DMS 273 (cell line): ENCODE results near the gene MGLL.

ENCODE experiments used
- DNase-seq: peaks from one replicate; lab custom pipeline; 2025; ENCODE audit not compliant: unreplicated experiment; lab: John Stamatoyannopoulos, UW

MGLL gene

DNA sequence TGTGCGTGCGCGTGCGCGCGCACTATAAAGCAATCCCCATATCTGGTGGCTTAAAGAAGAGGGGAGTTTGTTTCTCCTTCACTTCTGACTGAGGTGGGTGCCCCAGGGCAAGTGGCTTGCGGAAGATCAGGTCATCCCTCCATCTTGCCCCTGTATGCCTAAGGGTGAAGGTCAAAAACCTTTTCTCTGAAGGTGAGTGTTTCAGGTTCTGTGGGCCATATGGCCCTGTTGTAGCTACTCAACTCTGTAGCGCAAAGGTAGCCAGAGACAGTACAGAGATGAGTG, 144.1 kb downstream of the MGLL start:
- DNase-seq: no peak

DNA sequence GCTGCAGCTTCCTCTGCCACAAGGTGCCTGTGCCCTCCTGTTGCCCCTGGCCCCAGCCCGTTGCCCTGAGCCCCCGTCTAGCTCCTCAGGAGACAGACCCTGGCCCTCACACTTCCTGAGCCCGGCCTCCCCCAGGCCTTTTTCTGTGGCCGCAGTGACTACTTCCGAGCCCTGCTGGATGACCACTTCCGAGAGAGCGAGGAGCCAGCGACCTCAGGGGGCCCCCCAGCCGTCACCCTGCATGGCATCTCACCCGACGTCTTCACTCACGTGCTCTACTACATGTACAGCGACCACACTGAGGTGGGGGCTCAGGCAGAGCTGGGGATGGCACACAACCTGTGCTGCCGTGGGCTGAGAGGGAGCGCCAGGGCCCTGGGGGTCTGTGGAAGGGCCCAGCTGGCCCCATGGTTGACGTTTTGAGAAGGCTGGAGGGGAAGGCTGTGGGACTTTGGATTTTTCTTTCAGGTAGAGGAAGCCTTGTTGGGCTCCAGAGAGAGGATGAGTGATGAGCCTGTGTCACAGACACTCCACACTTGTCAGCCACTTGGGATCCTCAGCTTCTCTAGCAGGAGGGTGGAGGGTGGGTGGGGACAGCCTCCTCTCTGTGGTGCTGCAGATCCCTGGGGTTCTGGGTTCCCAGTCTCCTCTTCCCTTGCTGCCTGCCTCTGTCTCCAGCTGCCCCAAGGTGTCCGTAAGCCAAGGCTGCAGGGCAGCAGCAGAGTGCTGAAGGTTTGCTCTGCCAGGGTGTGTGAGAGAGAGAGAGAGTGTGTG, 144.6 kb downstream of the MGLL start:
- DNase-seq: no peak

- no peak for DNase-seq
Measured at GRCh38 chr3:127676921-127677351, 145.4 kb downstream of the MGLL start.

GRCh38 chr3:127676456-127676855, 145.9 kb downstream of the MGLL start:
- DNase-seq: peak; percentile 50

DNA sequence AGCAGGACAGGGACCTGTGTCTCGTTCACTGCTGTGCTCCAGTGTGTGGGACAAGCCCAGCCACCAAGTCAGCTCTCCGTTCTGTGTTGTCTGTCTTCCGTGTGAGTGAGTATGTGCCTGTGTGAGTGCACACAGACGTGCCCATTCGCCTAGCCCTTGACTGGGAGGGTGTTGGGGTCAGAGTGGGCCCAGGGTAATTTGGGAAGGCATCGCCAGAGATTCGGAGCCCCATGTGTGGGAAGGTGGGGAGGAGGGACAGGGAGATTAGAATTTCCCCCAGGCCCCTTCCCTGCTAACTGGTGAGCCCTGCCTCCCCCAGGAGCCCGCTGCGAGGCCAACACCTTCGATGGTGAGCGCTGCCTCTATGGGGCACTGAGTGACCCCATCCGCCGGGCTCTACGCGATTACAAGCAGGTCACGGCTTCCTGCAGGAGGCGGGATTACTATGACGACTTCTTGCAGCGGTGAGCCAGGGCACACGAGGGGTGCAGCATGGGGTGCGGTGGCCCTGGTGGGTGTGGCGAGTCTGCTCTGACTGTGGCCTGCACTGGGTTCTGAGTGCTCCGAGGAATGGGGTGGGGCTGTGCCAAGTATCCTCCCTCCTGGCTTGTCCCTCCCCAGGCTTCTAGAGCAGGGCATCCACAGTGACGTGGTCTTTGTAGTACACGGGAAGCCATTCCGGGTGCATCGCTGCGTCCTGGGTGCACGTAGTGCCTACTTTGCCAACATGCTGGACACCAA, 146.5 kb downstream of the MGLL start:
- no peak for DNase-seq

DNA sequence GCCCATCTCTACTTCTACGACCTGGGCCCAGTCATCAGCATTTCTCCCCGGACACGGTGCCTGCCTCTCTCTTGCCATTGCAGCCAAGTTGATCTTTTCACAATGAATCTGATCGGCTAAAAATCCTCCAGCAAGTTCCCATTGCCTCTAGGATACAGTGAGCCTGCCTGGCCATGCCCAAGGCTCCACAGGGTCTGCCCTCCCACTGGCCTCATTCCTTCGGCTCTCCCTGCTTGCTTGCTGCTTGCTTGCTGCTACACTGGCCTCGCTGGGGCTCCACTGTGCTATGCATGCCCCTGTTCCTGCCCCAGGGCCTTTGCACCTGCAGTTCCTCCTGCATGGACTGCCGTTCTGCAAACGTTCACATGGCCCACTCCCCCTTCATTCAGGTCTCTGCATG, 147.5 kb downstream of the MGLL start:
- DNase-seq: no peak

DNA sequence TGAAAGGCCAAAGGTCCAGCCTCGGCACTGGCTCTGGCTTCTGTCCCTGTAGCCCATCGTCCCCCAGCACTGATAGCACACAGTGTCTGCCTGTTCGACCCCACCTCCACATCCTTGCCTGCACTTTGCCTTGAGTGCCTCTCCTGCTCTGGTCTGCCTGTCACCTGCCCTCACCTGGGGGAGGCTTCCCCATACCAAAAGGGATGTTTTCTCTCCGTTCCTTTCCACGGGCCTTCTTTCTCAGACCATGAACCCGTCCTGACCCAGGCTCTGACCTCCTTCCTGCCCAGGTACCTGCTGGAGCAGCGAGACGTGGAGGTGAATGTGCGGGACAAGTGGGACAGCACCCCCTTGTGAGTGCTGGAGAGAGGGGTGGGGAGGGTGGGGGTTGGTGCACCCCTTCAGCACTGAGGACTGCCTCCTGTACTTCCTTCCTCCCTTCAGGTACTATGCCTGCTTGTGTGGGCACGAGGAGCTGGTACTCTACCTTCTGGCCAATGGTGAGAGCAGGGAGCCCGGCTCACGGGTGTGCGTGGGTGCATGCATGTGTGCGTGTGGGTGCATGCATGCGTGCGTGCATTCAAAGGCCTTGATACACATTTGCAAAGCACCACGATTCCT, 148.1 kb downstream of the MGLL start:
- no peak for DNase-seq

- peak; percentile 77 for DNase-seq
Measured at GRCh38 chr3:127673191-127674100, 148.9 kb downstream of the MGLL start.

DNA sequence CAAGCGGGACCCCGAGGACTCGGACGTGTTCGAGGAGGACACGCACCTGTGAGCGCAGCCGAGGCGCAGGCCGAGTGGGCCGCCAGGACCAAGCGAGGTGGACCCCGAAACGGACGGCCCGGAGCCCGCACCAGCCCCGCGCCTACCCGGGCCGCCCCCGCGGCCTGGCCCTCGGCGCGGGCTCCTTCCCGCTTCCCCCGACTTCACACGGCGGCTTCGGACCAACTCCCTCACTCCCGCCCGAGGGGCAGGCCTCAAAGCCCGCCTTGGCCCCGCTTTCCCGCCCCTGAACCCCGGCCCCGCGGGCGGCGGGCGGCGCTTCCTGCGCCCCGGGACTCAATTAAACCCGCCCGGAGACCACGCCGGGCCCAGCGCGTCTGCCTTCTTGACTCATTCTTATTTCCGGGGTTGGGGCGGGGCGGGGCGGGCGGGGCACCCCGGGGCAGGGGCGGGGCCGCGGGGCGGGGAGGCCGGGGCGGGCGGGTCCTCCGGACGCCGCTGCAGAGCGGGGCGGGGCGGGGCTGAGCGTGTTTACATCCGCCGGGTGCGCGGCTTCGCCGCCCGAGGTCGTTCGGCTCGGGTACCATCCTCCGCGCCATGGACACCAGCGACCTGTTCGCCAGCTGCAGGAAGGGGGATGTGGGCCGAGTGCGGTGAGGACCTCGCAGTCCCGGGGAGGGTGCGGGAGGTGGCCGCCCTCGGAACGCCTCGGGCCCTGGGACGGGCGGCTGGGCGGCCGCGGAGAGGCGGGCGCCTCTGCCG, 149.7 kb downstream of the MGLL start, which contains the start of gene ABTB1:
Gene ABTB1, plus strand, starts transcription at position 524 of the 762 bp plus-strand sequence. Its CDS starts 74 bp downstream, at position 598.
- DNase-seq: peak; percentile 95

DNA sequence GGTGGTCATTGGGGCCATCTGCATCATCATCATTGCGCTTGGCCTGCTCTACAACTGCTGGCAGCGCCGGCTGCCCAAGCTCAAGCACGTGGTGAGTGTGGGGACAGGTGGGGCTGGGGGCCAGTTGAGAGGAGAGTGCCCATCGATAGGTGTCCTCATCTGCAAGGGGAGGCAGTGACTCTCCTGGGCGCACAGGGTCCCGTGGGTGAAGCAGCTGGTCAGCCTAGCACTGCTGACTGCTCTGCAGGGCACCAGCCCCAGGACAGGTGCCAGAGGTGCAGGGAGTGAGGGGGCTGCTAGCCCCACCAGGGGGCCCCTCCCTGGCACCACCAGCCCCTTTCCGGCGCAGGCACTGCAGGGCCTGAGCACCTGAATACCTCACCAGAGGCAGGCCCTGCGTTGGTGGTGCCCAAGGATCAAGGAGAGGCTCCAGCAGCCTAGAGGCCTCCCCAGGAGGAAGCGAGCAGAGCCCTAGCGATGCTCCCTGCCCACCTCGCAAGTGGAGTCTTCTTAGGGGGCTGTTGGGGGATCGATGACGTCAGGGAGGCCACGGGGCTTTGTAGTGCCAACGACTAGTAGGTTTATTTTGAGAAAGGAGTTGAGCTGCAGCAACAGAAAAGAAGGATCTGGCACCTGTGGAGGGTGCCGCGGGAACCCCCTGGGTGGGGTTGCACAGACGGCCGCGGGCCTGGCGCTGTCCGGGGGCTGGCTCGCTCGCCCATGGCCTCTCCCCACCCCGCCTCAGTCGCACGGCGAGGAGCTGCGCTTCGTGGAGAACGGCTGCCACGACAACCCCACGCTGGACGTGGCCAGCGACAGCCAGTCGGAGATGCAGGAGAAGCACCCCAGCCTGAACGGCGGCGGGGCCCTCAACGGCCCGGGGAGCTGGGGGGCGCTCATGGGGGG, 150.5 kb downstream of the MGLL start:
- DNase-seq: peak; percentile 59

GRCh38 chr3:127670761-127671522, 151.4 kb downstream of the MGLL start:
- DNase-seq: no peak

GRCh38 chr3:127670229-127670559, 152.1 kb downstream of the MGLL start:
- DNase-seq: no peak

GRCh38 chr3:127669541-127670228, 152.6 kb downstream of the MGLL start:
- no peak for DNase-seq

DNA sequence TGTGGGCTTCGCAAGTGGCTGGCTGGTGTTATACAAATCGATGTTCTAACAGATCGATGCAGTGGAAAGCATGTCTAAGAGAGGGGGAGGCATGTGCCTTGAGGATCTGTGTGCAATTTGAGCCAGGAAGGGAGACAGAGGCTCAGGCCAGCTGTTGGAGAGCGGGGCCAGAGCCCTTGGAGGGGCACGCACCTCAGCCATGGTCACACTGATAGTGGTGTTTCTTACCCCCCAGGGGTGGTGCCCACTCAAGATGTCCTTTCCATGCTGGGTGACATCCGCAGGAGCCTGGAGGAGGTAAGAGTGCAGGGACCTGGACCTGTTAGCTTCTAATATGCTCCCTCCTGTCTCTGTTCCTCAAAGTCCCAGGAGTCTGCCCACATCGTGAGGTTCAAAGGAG, 153.4 kb downstream of the MGLL start:
- DNase-seq: no peak

DNA sequence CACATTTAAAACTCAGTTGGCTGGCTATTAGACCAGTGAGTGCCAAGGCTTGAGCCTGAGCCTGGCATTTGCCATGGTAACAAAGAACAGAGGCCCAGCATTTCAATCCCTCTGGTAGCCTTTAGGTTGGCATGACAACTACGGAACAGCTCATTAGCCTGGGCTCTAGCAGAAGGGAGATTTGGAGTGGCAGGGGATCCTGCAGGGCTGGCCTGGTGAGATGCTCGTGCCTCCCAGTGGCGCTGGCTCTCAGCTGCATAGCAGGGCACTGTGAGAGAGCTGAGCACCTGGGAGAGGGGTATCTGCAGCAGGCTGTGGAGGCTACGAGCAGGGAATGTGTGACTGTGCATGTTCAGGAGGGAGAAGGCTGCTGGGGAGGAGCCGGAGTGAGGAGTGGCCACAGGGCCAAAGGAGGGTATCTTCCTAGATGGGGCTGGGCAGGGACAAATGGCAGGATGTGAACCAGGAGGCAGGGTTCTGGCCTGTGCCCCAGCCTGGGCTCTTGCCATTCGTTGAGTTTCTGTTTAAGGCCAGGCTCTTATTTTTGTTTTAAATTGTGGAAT, 155.1 kb downstream of the MGLL start:
- DNase-seq: peak; percentile 73

GRCh38 chr3:127666676-127667075, 155.6 kb downstream of the MGLL start:
- no peak for DNase-seq

- no peak for DNase-seq
Measured at GRCh38 chr3:127665586-127665985, 156.7 kb downstream of the MGLL start.

DNA sequence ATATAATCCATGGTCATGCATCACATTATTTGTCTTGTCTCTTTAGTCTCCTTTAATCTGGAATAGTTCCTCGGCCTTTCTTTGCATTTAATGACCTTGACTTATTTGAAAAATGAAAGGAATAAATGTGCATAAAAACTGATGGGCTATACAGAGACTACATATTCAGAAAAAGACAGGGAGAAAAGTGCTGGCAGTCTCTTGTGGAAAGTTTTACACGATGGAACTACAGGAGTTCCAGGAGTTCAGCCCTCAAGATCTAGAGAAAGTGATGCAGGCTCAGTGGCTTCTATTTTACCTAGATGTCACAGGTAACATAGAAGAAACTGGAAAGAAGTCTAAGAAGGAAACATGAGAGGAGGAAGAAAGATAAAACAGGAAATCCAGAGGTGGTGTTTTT, 157.2 kb downstream of the MGLL start:
- no peak for DNase-seq
